Karpas-422 (cell line): Measurements from ENCODE around the gene PCDH9. TPM values are rescaled to one million over a fixed set of nuclear protein-coding genes. Genes with fewer than 3 reads are reported as not detected.

Experiments
- DNase-seq: peaks from one replicate; pipeline ENCODE4 v3.0.0-alpha.2; 2015
- H2AFZ ChIP-seq: fragments of 200-600 bp; sonication (generic); 2 replicates; pipeline ENCODE4 v1.6.1; 2014; ENCODE audit warnings: antibody characterized with exemption, low read length, mixed read lengths
- H3K27ac ChIP-seq: fragments of 200-600 bp; sonication (generic); 2 replicates; pipeline ENCODE4 v1.5.1; 2014; ENCODE audit warnings: mild to moderate bottlenecking, low read length, moderate library complexity
- H3K27me3 ChIP-seq: fragments of 200-600 bp; sonication (generic); 2 replicates; pipeline ENCODE4 v1.6.1; 2014; ENCODE audit warnings: low read length, mixed read lengths
- H3K36me3 ChIP-seq: fragments of 200-600 bp; sonication (generic); 2 replicates; pipeline ENCODE4 v1.6.1; 2014; ENCODE audit warnings: low read length, mixed read lengths; ENCODE audit not compliant: insufficient read depth
- H3K4me1 ChIP-seq: fragments of 200-600 bp; sonication (generic); 2 replicates; pipeline ENCODE4 v1.6.1; 2014; ENCODE audit warnings: mild to moderate bottlenecking, low read length, mixed read lengths
- H3K4me2 ChIP-seq: fragments of 200-600 bp; sonication (generic); 2 replicates; pipeline ENCODE4 v1.6.1; 2014; ENCODE audit warnings: low read length, low read depth, mild to moderate bottlenecking; ENCODE audit not compliant: poor library complexity, severe bottlenecking
- H3K4me3 ChIP-seq: fragments of 200-600 bp; sonication (generic); 2 replicates; pipeline ENCODE4 v1.5.1; 2014; ENCODE audit warnings: mild to moderate bottlenecking, antibody characterized with exemption, low read length, mixed read lengths
- H3K79me2 ChIP-seq: fragments of 200-600 bp; sonication (generic); 2 replicates; pipeline ENCODE4 v1.6.1; 2014; ENCODE audit warnings: mild to moderate bottlenecking, low read length, mixed read lengths
- H3K9ac ChIP-seq: fragments of 200-600 bp; sonication (generic); 2 replicates; pipeline ENCODE4 v1.6.0; 2014; ENCODE audit warnings: low read length
- H3K9me2 ChIP-seq: fragments of 200-600 bp; sonication (generic), shearing (Covaris generic); replicated peaks from 2 replicates; pipeline ENCODE4 v1.6.0; 2014; ENCODE audit warnings: mild to moderate bottlenecking, low read length, moderate library complexity; ENCODE audit not compliant: insufficient read depth
- H3K9me3 ChIP-seq: fragments of 300-700, 200-600 bp; sonication (generic); 2 replicates; pipeline ENCODE4 v1.6.1; 2014; ENCODE audit warnings: low read length, mixed read lengths
- H4K20me1 ChIP-seq: fragments of 200-600 bp; sonication (generic); 2 replicates; pipeline ENCODE4 v1.6.1; 2014; ENCODE audit warnings: mild to moderate bottlenecking, antibody characterized with exemption, low read length, low read depth; ENCODE audit not compliant: insufficient read depth
- total RNA-seq: library from RNA; depleted of rRNA; stranded (reverse); fragments of >200 nt; shearing (Covaris generic); gene quantifications from 2 replicates; pipeline ENCODE4 v1.2.3, GENCODE V29; 2014; ENCODE audit warnings: low replicate concordance

The PCDH9 gene
- total RNA-seq, 1 experiment from 2014 or later: 5.8 TPM

- H3K27ac ChIP-seq: no peak overlapping the region
- H3K9me2 ChIP-seq: no peaks in the 10 kb centered on the region
- H3K4me1 ChIP-seq: no peaks in the 10 kb centered on the region
- no peak overlapping the region for H3K9ac ChIP-seq
- H3K27me3 ChIP-seq: no peaks in the 10 kb centered on the region
- H3K9me3 ChIP-seq: peaks cover 13% of the 10 kb centered on the region
- H2AFZ ChIP-seq: peak overlapping the region; percentile 86
- DNase-seq: no peak
- no peak overlapping the region for H3K4me3 ChIP-seq
- H4K20me1 ChIP-seq: no peaks in the 10 kb centered on the region
- no peak overlapping the region for H3K4me2 ChIP-seq
- no peaks in the 10 kb centered on the region for H3K79me2 ChIP-seq
- H3K36me3 ChIP-seq: no peaks in the 10 kb centered on the region
Measured at GRCh38 chr13:66681403-66681802, 548.7 kb downstream of the PCDH9 start.

GRCh38 chr13:66680031-66680430 lies 550.1 kb downstream of the PCDH9 start:
- Histone ChIP-seq H4K20me1 (no peaks in the 10 kb centered on the region), H3K9ac (no peak overlapping the region), H3K4me2 (no peak overlapping the region), H3K27me3 (no peaks in the 10 kb centered on the region), H3K27ac (no peak overlapping the region), H2AFZ (no peak overlapping the region), H3K4me3 (no peak overlapping the region), H3K9me3 (peaks cover 10% of the 10 kb centered on the region), H3K9me2 (no peaks in the 10 kb centered on the region), H3K79me2 (no peaks in the 10 kb centered on the region), H3K36me3 (no peaks in the 10 kb centered on the region), H3K4me1 (no peaks in the 10 kb centered on the region)
- DNase-seq: no peak

- Histone ChIP-seq H3K4me2 (no peak overlapping the region), H3K36me3 (no peaks in the 10 kb centered on the region), H3K4me3 (no peak overlapping the region), H3K9ac (no peak overlapping the region), H3K27ac (no peak overlapping the region), H3K9me2 (no peaks in the 10 kb centered on the region), H3K4me1 (no peaks in the 10 kb centered on the region), H3K27me3 (no peaks in the 10 kb centered on the region), H3K79me2 (no peaks in the 10 kb centered on the region), H3K9me3 (peaks cover 3% of the 10 kb centered on the region), H2AFZ (peak overlapping the region; percentile 48; the same call in 1 of the 2 replicates), H4K20me1 (no peaks in the 10 kb centered on the region)
- no peak for DNase-seq
Measured at GRCh38 chr13:66675620-66676019, 554.5 kb downstream of the PCDH9 start.

- H3K36me3 ChIP-seq: no peaks in the 10 kb centered on the region
- no peaks in the 10 kb centered on the region for H3K9me2 ChIP-seq
- H4K20me1 ChIP-seq: no peaks in the 10 kb centered on the region
- H3K9ac ChIP-seq: no peak overlapping the region
- no peaks in the 10 kb centered on the region for H3K4me1 ChIP-seq
- no peak for DNase-seq
- no peaks in the 10 kb centered on the region for H3K27me3 ChIP-seq
- no peak overlapping the region for H3K4me3 ChIP-seq
- H2AFZ ChIP-seq: peak overlapping the region; percentile 46; the same call in 1 of the 2 replicates
- H3K79me2 ChIP-seq: no peaks in the 10 kb centered on the region
- H3K4me2 ChIP-seq: no peak overlapping the region
- H3K27ac ChIP-seq: no peak overlapping the region
- peaks cover 3% of the 10 kb centered on the region for H3K9me3 ChIP-seq
Measured at GRCh38 chr13:66673401-66673800, 556.7 kb downstream of the PCDH9 start.

- Histone ChIP-seq H3K27me3 (no peaks in the 10 kb centered on the region), H3K4me3 (no peak overlapping the region), H2AFZ (peak overlapping the region; percentile 54; the same call in 1 of the 2 replicates), H3K79me2 (no peaks in the 10 kb centered on the region), H4K20me1 (no peaks in the 10 kb centered on the region), H3K9ac (no peak overlapping the region), H3K27ac (no peak overlapping the region), H3K9me2 (no peaks in the 10 kb centered on the region), H3K4me2 (no peak overlapping the region), H3K9me3 (no peaks in the 10 kb centered on the region), H3K36me3 (no peaks in the 10 kb centered on the region), H3K4me1 (peaks cover 6% of the 10 kb centered on the region)
- no peak for DNase-seq
Measured at GRCh38 chr13:66665991-66666390, 564.1 kb downstream of the PCDH9 start.

GRCh38 chr13:66663711-66664110 lies 566.4 kb downstream of the PCDH9 start:
- no peaks in the 10 kb centered on the region for H3K9me3 ChIP-seq
- H3K79me2 ChIP-seq: no peaks in the 10 kb centered on the region
- H3K27me3 ChIP-seq: no peaks in the 10 kb centered on the region
- H3K9me2 ChIP-seq: no peaks in the 10 kb centered on the region
- DNase-seq: no peak
- H2AFZ ChIP-seq: no peak overlapping the region
- no peak overlapping the region for H3K9ac ChIP-seq
- H4K20me1 ChIP-seq: no peaks in the 10 kb centered on the region
- peaks cover 29% of the 10 kb centered on the region for H3K4me1 ChIP-seq
- H3K36me3 ChIP-seq: no peaks in the 10 kb centered on the region
- H3K27ac ChIP-seq: no peak overlapping the region
- no peak overlapping the region for H3K4me2 ChIP-seq
- no peak overlapping the region for H3K4me3 ChIP-seq

- Histone ChIP-seq H3K9ac (no peak overlapping the region), H3K36me3 (no peaks in the 10 kb centered on the region), H3K27ac (no peak overlapping the region), H3K27me3 (no peaks in the 10 kb centered on the region), H2AFZ (no peak overlapping the region), H3K4me3 (no peak overlapping the region), H3K4me1 (peaks cover 34% of the 10 kb centered on the region), H3K9me3 (no peaks in the 10 kb centered on the region), H3K9me2 (no peaks in the 10 kb centered on the region), H3K79me2 (no peaks in the 10 kb centered on the region), H3K4me2 (no peak overlapping the region), H4K20me1 (no peaks in the 10 kb centered on the region)
- DNase-seq: no peak
Measured at GRCh38 chr13:66663206-66663605, 566.9 kb downstream of the PCDH9 start.

GRCh38 chr13:66661336-66661735 lies 568.8 kb downstream of the PCDH9 start:
- H3K36me3 ChIP-seq: no peaks in the 10 kb centered on the region
- H3K27ac ChIP-seq: peak overlapping the region; percentile 95
- no peak overlapping the region for H3K9ac ChIP-seq
- no peaks in the 10 kb centered on the region for H4K20me1 ChIP-seq
- H3K4me2 ChIP-seq: no peak overlapping the region
- no peaks in the 10 kb centered on the region for H3K9me2 ChIP-seq
- peaks cover 51% of the 10 kb centered on the region for H3K4me1 ChIP-seq
- DNase-seq: no peak
- H3K79me2 ChIP-seq: no peaks in the 10 kb centered on the region
- no peaks in the 10 kb centered on the region for H3K27me3 ChIP-seq
- H3K9me3 ChIP-seq: no peaks in the 10 kb centered on the region
- no peak overlapping the region for H3K4me3 ChIP-seq
- H2AFZ ChIP-seq: no peak overlapping the region

- Histone ChIP-seq H2AFZ (no peak overlapping the region), H3K79me2 (no peaks in the 10 kb centered on the region), H3K9me3 (no peaks in the 10 kb centered on the region), H3K9me2 (no peaks in the 10 kb centered on the region), H3K4me2 (peak overlapping the region; percentile 78), H4K20me1 (no peaks in the 10 kb centered on the region), H3K36me3 (no peaks in the 10 kb centered on the region), H3K4me3 (no peak overlapping the region), H3K4me1 (peaks cover 60% of the 10 kb centered on the region), H3K9ac (no peak overlapping the region; the same call in 1 of the 2 replicates), H3K27me3 (no peaks in the 10 kb centered on the region), H3K27ac (peak overlapping the region; percentile 95)
- no peak for DNase-seq
Measured at GRCh38 chr13:66660468-66660813, 569.7 kb downstream of the PCDH9 start.
